Mesenchymal stem cell (in vitro differentiated cells and primary cell): ENCODE data around the gene NATD1.

ENCODE experiments used
- DNase-seq: peaks from one replicate; pipeline ENCODE4 v3.0.0-alpha.2; 2013
- H2AFZ ChIP-seq: one replicate; pipeline ENCODE4 v1.6.1; 2013; ENCODE audit warnings: low read depth, mild to moderate bottlenecking, control low read depth, inconsistent platforms, low read length, moderate library complexity
- H2AK5ac ChIP-seq: 2 replicates; pipeline ENCODE4 v1.6.1; 2013; ENCODE audit warnings: low read length, moderate library complexity, mild to moderate bottlenecking, inconsistent platforms; ENCODE audit not compliant: severe bottlenecking
- H2BK120ac ChIP-seq: one replicate; pipeline ENCODE4 v1.6.1; 2013; ENCODE audit warnings: low read depth, mild to moderate bottlenecking, inconsistent platforms, low read length, moderate library complexity
- H2BK12ac ChIP-seq, 2 experiments: one replicate each; pipeline ENCODE4 v1.6.1; 2013; ENCODE audit warnings: inconsistent platforms in 2 of 2, low read length in 2 of 2, mild to moderate bottlenecking in 2 of 2, moderate library complexity in 2 of 2, control low read depth in 1 of 2
- H2BK15ac ChIP-seq: one replicate; pipeline ENCODE4 v1.6.1; 2013; ENCODE audit warnings: mild to moderate bottlenecking, low read depth, inconsistent platforms; ENCODE audit not compliant: poor library complexity, severe bottlenecking
- H2BK5ac ChIP-seq: 2 replicates; pipeline ENCODE4 v1.6.1; 2013; ENCODE audit warnings: low read depth, mild to moderate bottlenecking, low read length, control low read depth, inconsistent platforms; ENCODE audit not compliant: poor library complexity, severe bottlenecking
- H3K14ac ChIP-seq, 2 experiments: one replicate each; pipeline ENCODE4 v1.6.1; 2013; ENCODE audit warnings: inconsistent platforms in 2 of 2, low read length in 2 of 2, control low read depth in 1 of 2, mild to moderate bottlenecking in 1 of 2, moderate library complexity in 1 of 2
- H3K18ac ChIP-seq, 2 experiments: one replicate each; pipeline ENCODE4 v1.6.1; 2013; ENCODE audit warnings: inconsistent platforms in 2 of 2, low read length in 2 of 2, control low read depth in 1 of 2, low read depth in 1 of 2, mild to moderate bottlenecking in 1 of 2
- H3K23ac ChIP-seq, 2 experiments: one replicate each; pipeline ENCODE4 v1.6.1; 2013; ENCODE audit warnings: inconsistent platforms in 2 of 2, low read length in 2 of 2, mild to moderate bottlenecking in 2 of 2, moderate library complexity in 2 of 2, control low read depth in 1 of 2
- H3K27ac ChIP-seq: 2 replicates; pipeline ENCODE4 v1.5.1; 2013; ENCODE audit warnings: mild to moderate bottlenecking, moderate library complexity, low read length, control low read depth, inconsistent platforms; ENCODE audit not compliant: poor library complexity, severe bottlenecking
- H3K27me3 ChIP-seq, 2 experiments: 2 replicates each; pipeline versions ENCODE4 v1.6.1 to v1.7.0; 2013; ENCODE audit warnings: low read length in 2 of 2, mild to moderate bottlenecking in 2 of 2, moderate library complexity in 2 of 2, control low read depth in 1 of 2, inconsistent platforms in 1 of 2; ENCODE audit not compliant: control insufficient read depth in 1 of 2, insufficient read depth in 1 of 2
- H3K36me3 ChIP-seq, 2 experiments: 2 replicates each; pipeline versions ENCODE4 v1.6.1 to v1.7.0; 2013; ENCODE audit warnings: low read length in 2 of 2, control low read depth in 1 of 2, inconsistent platforms in 1 of 2, low read depth in 1 of 2, mild to moderate bottlenecking in 1 of 2; ENCODE audit not compliant: insufficient read depth in 2 of 2, control insufficient read depth in 1 of 2
- H3K4ac ChIP-seq, 2 experiments: one replicate each; pipeline ENCODE4 v1.6.1; 2013; ENCODE audit warnings: inconsistent platforms in 2 of 2, low read length in 2 of 2, mild to moderate bottlenecking in 2 of 2, moderate library complexity in 2 of 2, control low read depth in 1 of 2, low read depth in 1 of 2
- H3K4me1 ChIP-seq: 2 replicates; pipeline ENCODE4 v1.6.1; 2013; ENCODE audit warnings: low read depth, low read length, control low read depth; ENCODE audit not compliant: control insufficient read depth, insufficient read depth
- H3K4me2 ChIP-seq: 2 replicates; pipeline ENCODE4 v1.6.1; 2013; ENCODE audit warnings: low read length, mild to moderate bottlenecking, inconsistent platforms; ENCODE audit not compliant: poor library complexity, severe bottlenecking
- H3K4me3 ChIP-seq, 2 experiments: 2 replicates each; pipeline versions ENCODE4 v1.5.1 to v1.7.0; 2013; ENCODE audit warnings: low read length in 2 of 2, mild to moderate bottlenecking in 2 of 2, control low read depth in 1 of 2, low read depth in 1 of 2; ENCODE audit not compliant: insufficient read depth in 1 of 2
- H3K79me1 ChIP-seq: replicated peaks from 2 replicates; pipeline ENCODE4 v1.6.1; 2013; ENCODE audit warnings: mild to moderate bottlenecking, control low read depth, low read length, inconsistent platforms; ENCODE audit not compliant: poor library complexity, severe bottlenecking
- H3K9ac ChIP-seq: 2 replicates; pipeline ENCODE4 v1.7.0; 2013; ENCODE audit warnings: mild to moderate bottlenecking, low read length, moderate library complexity
- H3K9me3 ChIP-seq: 2 replicates; pipeline ENCODE4 v1.7.0; 2013; ENCODE audit warnings: mild to moderate bottlenecking, low read length; ENCODE audit not compliant: control insufficient read depth
- H4K8ac ChIP-seq: one replicate; pipeline ENCODE4 v1.6.1; 2013; ENCODE audit warnings: inconsistent platforms, mild to moderate bottlenecking, low read length, moderate library complexity
- H4K91ac ChIP-seq: one replicate; pipeline ENCODE4 v1.6.1; 2013; ENCODE audit warnings: mild to moderate bottlenecking, low read length, inconsistent platforms
- WGBS: methylation state at CpG from one replicate; pipeline ENCODE4 v1.1.7; 2013; ENCODE audit warnings: mixed read lengths; 5-methylcytosine and 5-hydroxymethylcytosine counted together

Gene NATD1

GRCh38 chr17:21287703-21288449, 34.7 kb upstream of the NATD1 start:
- no peak overlapping the region for H2AFZ ChIP-seq
- H3K4me3 ChIP-seq = peak overlapping the region; percentile 5 to 99
- peaks cover 20 to 21% of the 10 kb centered on the region in 2 experiments for H3K36me3 ChIP-seq
- peak overlapping the region; percentile 85 to 92 for H3K18ac ChIP-seq
- H3K79me1 ChIP-seq = peaks cover 5% of the 10 kb centered on the region
- peaks cover 59% of the 10 kb centered on the region for H3K4me1 ChIP-seq
- H2BK12ac ChIP-seq = peak overlapping the region; percentile 90 to 98
- H3K4me2 ChIP-seq = peak overlapping the region; percentile 53
- peak overlapping the region; percentile 33 for H4K8ac ChIP-seq
- no peaks in the 10 kb centered on the region for H3K9me3 ChIP-seq
- peak overlapping the region; percentile 88 for H4K91ac ChIP-seq
- H2BK15ac ChIP-seq = peak overlapping the region; percentile 44
- 14% methylated on average over 18 of the region's 18 CpGs for WGBS
- H3K4ac ChIP-seq = peak overlapping the region; percentile 64 to 89
- no peaks in the 10 kb centered on the region for H3K27me3 ChIP-seq
- peak overlapping the region in 1 of 2 experiments; percentile 2 for H3K23ac ChIP-seq
- H3K14ac ChIP-seq = peak overlapping the region in 1 of 2 experiments; percentile 37
- H3K27ac ChIP-seq = peak overlapping the region; percentile 83
- H2BK120ac ChIP-seq = peak overlapping the region; percentile 12
- H2BK5ac ChIP-seq = peak overlapping the region; percentile 4
- H2AK5ac ChIP-seq = peak overlapping the region; percentile 80
- H3K9ac ChIP-seq = peak overlapping the region; percentile 97
- peak; percentile 99 for DNase-seq

DNA sequence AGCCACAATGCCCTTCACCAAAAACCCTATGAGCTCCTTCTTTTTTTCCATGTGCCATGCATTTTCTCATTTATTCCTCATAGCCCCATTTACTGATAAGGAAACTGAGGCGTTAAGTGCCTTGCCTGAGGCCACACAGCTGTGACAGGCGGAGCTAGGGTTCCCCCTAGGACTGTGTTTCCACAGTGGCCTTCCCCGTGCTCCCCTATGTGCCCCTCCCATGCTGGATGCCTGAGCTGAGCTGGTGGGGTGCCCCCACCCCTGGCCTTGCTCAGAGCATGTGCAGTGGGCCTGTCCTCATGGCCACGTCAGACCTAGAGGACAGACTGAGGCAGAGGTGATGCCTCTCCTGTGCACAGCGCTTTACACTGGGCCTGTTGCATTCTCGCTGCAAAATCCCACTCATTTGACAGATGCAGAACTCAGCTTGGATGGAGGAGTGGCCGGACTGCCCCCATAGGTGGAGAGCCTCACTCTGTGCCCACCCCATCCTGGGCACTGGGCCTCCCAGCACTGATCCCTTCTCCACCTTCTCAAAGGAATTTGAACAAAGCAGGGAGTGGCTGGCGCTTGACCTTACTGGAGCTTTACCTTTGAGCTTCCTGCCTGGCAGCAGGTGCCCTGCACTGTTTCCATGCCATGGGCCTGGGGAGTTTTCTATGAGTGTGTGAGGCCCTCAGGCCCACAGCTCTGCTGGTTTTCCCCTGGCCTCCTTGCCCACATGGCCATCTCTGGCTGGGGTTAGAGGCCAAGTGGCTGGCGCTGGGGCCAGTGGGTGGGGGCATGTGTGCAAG, 33.9 kb upstream of the NATD1 start:
- Histone ChIP-seq H3K4me2 (peak overlapping the region; percentile 93), H3K9ac (peak overlapping the region; percentile 97)

DNA sequence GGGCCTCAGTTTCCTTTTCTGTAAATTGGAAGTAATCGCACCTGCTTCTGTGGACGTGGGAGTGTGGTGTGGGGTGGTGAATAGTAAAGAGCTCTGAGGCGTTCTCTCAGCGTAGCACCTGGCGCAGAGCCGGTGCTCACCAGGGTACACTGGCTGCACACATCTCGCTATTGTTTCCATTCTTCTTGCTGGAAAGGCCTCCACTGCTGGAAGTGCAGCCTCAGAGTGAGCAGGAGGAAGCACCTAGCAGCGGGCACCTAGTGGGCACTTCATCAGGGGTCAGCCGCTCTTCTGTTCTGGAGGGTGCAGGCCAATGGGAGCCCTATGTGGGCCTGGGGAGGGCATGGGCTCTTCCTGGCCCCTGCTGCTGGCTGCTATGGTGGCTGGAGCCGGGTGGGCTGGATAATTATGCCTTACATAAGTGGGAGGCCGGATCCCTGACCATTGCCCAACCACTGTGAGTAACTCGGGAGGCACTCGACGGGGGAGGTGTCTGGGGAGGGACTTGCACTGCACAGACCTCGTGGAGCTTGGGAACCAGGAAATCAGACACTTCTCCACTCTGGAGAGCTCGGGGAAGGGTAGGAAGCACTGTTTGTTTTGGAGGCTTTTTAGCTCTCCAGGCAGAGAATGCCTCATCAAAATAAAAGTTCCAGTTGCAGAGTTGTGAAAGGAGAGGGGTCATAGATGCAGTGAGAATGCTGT, 33.0 kb upstream of the NATD1 start:
- DNase-seq = peak; percentile 99
- Histone ChIP-seq H3K23ac (no peak overlapping the region), H3K79me1 (peaks cover 2% of the 10 kb centered on the region), H3K4ac (peak overlapping the region in 1 of 2 experiments; percentile 65), H3K4me2 (peak overlapping the region; percentile 93), H4K91ac (peak overlapping the region; percentile 72), H2AFZ (no peak overlapping the region), H2AK5ac (peak overlapping the region; percentile 80), H3K4me3 (peak overlapping the region; percentile 58 to 99), H3K18ac (peak overlapping the region; percentile 67 to 84), H3K9ac (peak overlapping the region; percentile 97), H3K27ac (peak overlapping the region; percentile 89), H2BK5ac (peak overlapping the region; percentile 20), H2BK12ac (peak overlapping the region in 1 of 2 experiments; percentile 73), H3K14ac (peak overlapping the region in 1 of 2 experiments; percentile 55), H4K8ac (peak overlapping the region; percentile 77), H3K27me3 (no peaks in the 10 kb centered on the region), H2BK120ac (no peak overlapping the region), H2BK15ac (no peak overlapping the region), H3K4me1 (peaks cover 64% of the 10 kb centered on the region), H3K9me3 (no peaks in the 10 kb centered on the region), H3K36me3 (peaks cover 10 to 13% of the 10 kb centered on the region in 2 experiments)
- 31% methylated on average over 16 of the region's 16 CpGs for WGBS

More for the DNA sequence above, 33.9 kb upstream of the NATD1 start:
- Histone ChIP-seq H4K91ac (peak overlapping the region; percentile 88), H2BK120ac (no peak overlapping the region), H3K27me3 (no peaks in the 10 kb centered on the region), H3K4me3 (peak overlapping the region; percentile 5 to 99), H3K23ac (peak overlapping the region in 1 of 2 experiments; percentile 30), H4K8ac (peak overlapping the region; percentile 33), H2BK15ac (peak overlapping the region; percentile 44), H3K9me3 (no peaks in the 10 kb centered on the region), H3K4me1 (peaks cover 65% of the 10 kb centered on the region), H3K4ac (peak overlapping the region; percentile 64 to 89), H3K36me3 (peaks cover 16 to 21% of the 10 kb centered on the region in 2 experiments), H2BK5ac (no peak overlapping the region), H2AK5ac (peak overlapping the region; percentile 80), H3K27ac (peak overlapping the region; percentile 83), H3K14ac (peak overlapping the region in 1 of 2 experiments; percentile 86), H2BK12ac (peak overlapping the region; percentile 90 to 98), H3K79me1 (peaks cover 2% of the 10 kb centered on the region), H3K18ac (peak overlapping the region; percentile 85 to 92), H2AFZ (no peak overlapping the region)
- WGBS = 75% methylated on average over 9 of the region's 9 CpGs
- DNase-seq = no peak
